GM12878 (cell line): ENCODE data around the gene MRPL34. TPM values are rescaled to one million over a fixed set of nuclear protein-coding genes. Genes with fewer than 3 reads are reported as not detected.

ENCODE experiments used
- ATAC-seq: fragments of 200-7000 bp; cut with Tn5 transposase; 3 replicates; pipeline ENCODE4 v1.9.1; 2020; ENCODE audit warnings: mild to moderate bottlenecking, moderate library complexity
- BruUV-seq: library from RNA; stranded (reverse); fragments of 400-500 nt; replicated peaks from 2 replicates; lab custom pipeline; 2021; lab: Mats Ljungman, UMichigan
- CTCF ChIA-PET: fragments of 300-600 bp; sonication (Branson Sonifier 250); formaldehyde crosslinking; extraction: SDS; loops from one replicate; lab custom pipeline; 2021; ENCODE audit warnings: inconsistent platforms; lab: Yijun Ruan, JAX
- POLR2A ChIA-PET: fragments of 350-600 bp; formaldehyde crosslinking; extraction: SDS; loops from one replicate; lab custom pipeline; 2021; ENCODE audit warnings: inconsistent platforms; lab: Charles Lee
- RAD21 ChIA-PET: fragments of 300-600 bp; sonication (Branson Sonifier 250); formaldehyde crosslinking; loops from one replicate; lab custom pipeline; 2023; ENCODE audit warnings: antibody characterized with exemption; ENCODE audit not compliant: unreplicated experiment; lab: Charles Lee
- SMC1A ChIA-PET: fragments of 300-600 bp; sonication (Branson Sonifier 250); formaldehyde crosslinking; loops from one replicate; lab custom pipeline; 2023; ENCODE audit not compliant: unreplicated experiment, uncharacterized antibody; lab: Charles Lee
- DNase-seq: peaks from one replicate; pipeline ENCODE4 v3.0.0-alpha.2; 2011; ENCODE audit warnings: low read depth, low spot score
- FAIRE-seq: peaks from 3 replicates; lab custom pipeline; 2011; peaks lifted over from hg19 to GRCh38; lab: Jason Lieb, UNC
- H2AFZ ChIP-seq: 2 replicates; pipeline ENCODE4 v1.6.0; 2011; ENCODE audit warnings: low read depth, low read length, control low read depth; ENCODE audit not compliant: control insufficient read depth
- H3K27ac ChIP-seq: 2 replicates; pipeline ENCODE4 v1.5.1; 2011; ENCODE audit warnings: control low read depth; ENCODE audit not compliant: control insufficient read depth, insufficient read depth
- H3K27me3 ChIP-seq, 2 experiments: replicated peaks in 1 of 2; 2 replicates each; pipeline versions ENCODE4 v1.6.0 to v1.6.1; 2011; ENCODE audit warnings: low read length in 1 of 2; ENCODE audit not compliant: control insufficient read depth in 2 of 2, insufficient read depth in 2 of 2
- H3K36me3 ChIP-seq, 2 experiments: 2 replicates each; pipeline ENCODE4 v1.5.1; 2011; ENCODE audit warnings: low read length in 1 of 2; ENCODE audit not compliant: control insufficient read depth in 2 of 2, insufficient read depth in 2 of 2
- H3K4me1 ChIP-seq: 2 replicates; pipeline ENCODE4 v1.6.1; 2011; ENCODE audit warnings: mild to moderate bottlenecking, low read length, moderate library complexity, mixed read lengths; ENCODE audit not compliant: control insufficient read depth, insufficient read depth
- H3K4me2 ChIP-seq: 2 replicates; pipeline ENCODE4 v1.6.0; 2011; ENCODE audit warnings: control low read depth; ENCODE audit not compliant: control insufficient read depth, insufficient read depth
- H3K4me3 ChIP-seq: fragments of 200-600 bp; sonication (generic); 2 replicates; pipeline ENCODE4 v1.5.1; 2016
- H3K79me2 ChIP-seq: 2 replicates; pipeline ENCODE4 v1.6.0; 2011; ENCODE audit warnings: low read length; ENCODE audit not compliant: control insufficient read depth, insufficient read depth
- H3K9ac ChIP-seq: 2 replicates; pipeline ENCODE4 v1.8.0; 2011; ENCODE audit warnings: low read length, control low read depth, mixed read lengths; ENCODE audit not compliant: control insufficient read depth, insufficient read depth
- H3K9me3 ChIP-seq: replicated peaks from 3 replicates; pipeline ENCODE4 v1.5.1; 2011; ENCODE audit warnings: mild to moderate bottlenecking, low read length; ENCODE audit not compliant: control insufficient read depth, insufficient read depth
- H4K20me1 ChIP-seq: 2 replicates; pipeline ENCODE4 v1.6.0; 2011; ENCODE audit not compliant: control insufficient read depth, insufficient read depth
- ATF7 ChIP-seq: fragments of 450-650 bp; IDR thresholded peaks from 2 replicates; pipeline ENCODE4 v1.6.1; 2016; ENCODE audit warnings: low read depth, mild to moderate bottlenecking
- BCL3 ChIP-seq: IDR thresholded peaks from 2 replicates; pipeline ENCODE4 v1.6.1; 2011; ENCODE audit warnings: borderline replicate concordance, low read depth, mild to moderate bottlenecking, moderate library complexity, low read length; ENCODE audit not compliant: insufficient read depth, poor library complexity, severe bottlenecking
- CBX3 ChIP-seq: fragments of 200-600 bp; sonication (generic); IDR thresholded peaks from 2 replicates; pipeline ENCODE4 v1.6.1; 2016; ENCODE audit warnings: low read depth, borderline replicate concordance
- CEBPZ ChIP-seq: fragments of 150-350 bp; IDR thresholded peaks from 2 replicates; pipeline ENCODE4 v1.6.1; 2016; ENCODE audit warnings: low read depth, low read length
- CHD4 ChIP-seq: fragments of 200-600 bp; sonication (generic); IDR thresholded peaks from 2 replicates; pipeline ENCODE4 v1.6.1; 2016; ENCODE audit warnings: mild to moderate bottlenecking
- LARP7 ChIP-seq: fragments of 450-650 bp; IDR thresholded peaks from 2 replicates; pipeline ENCODE4 v1.6.1; 2017; ENCODE audit warnings: mild to moderate bottlenecking
- MXI1 ChIP-seq: fragments of 150-350 bp; IDR thresholded peaks from 2 replicates; pipeline ENCODE4 v1.6.1; 2011; ENCODE audit warnings: low read depth, mild to moderate bottlenecking, inconsistent platforms, low read length, improper control_type of control experiment
- NFYB ChIP-seq: IDR thresholded peaks from 2 replicates; pipeline ENCODE4 v1.6.1; 2011; ENCODE audit warnings: low read depth, mild to moderate bottlenecking, low read length, improper control_type of control experiment, moderate library complexity; ENCODE audit not compliant: insufficient read depth
- RAD21 ChIP-seq: IDR thresholded peaks from 2 replicates; pipeline ENCODE4 v1.6.1; 2011; ENCODE audit warnings: mild to moderate bottlenecking, low read depth, low read length, moderate library complexity; ENCODE audit not compliant: insufficient read depth
- RFX5 ChIP-seq: IDR thresholded peaks from 2 replicates; pipeline ENCODE4 v1.6.1; 2011; ENCODE audit warnings: low read depth, low read length, improper control_type of control experiment
- SMAD5 ChIP-seq: IDR thresholded peaks from 2 replicates; pipeline ENCODE4 v1.6.1; 2016; ENCODE audit warnings: antibody characterized with exemption, low read depth
- SREBF2 ChIP-seq: IDR thresholded peaks from 2 replicates; pipeline ENCODE4 v1.6.1; 2012; ENCODE audit warnings: mild to moderate bottlenecking, low read length
- SRF ChIP-seq, 2 experiments: IDR thresholded peaks; 2 replicates each; pipeline ENCODE4 v1.6.1; 2011; ENCODE audit warnings: low read depth in 2 of 2, low read length in 2 of 2, mild to moderate bottlenecking in 1 of 2, moderate library complexity in 1 of 2
- WRNIP1 ChIP-seq: IDR thresholded peaks from 2 replicates; pipeline ENCODE4 v1.6.1; 2011; ENCODE audit warnings: low read depth, low read length, improper control_type of control experiment, borderline replicate concordance
- ZZZ3 ChIP-seq: IDR thresholded peaks from 2 replicates; pipeline ENCODE4 v1.6.1; 2011; ENCODE audit warnings: low read depth; ENCODE audit not compliant: control insufficient read depth, insufficient read length
- WGBS: methylation state at CpG from one replicate; pipeline ENCODE4 v1.1.6; 2016; ENCODE audit warnings: low lambda C conversion rate; ENCODE audit not compliant: insufficient replicate concordance, insufficient coverage; ENCODE audit errors: missing lambda C conversion rate; 5-methylcytosine and 5-hydroxymethylcytosine counted together
- in situ Hi-C: fragments of 300-500 bp; cut with MboI; formaldehyde crosslinking; loops from 9 replicates; pipeline ENCODE4 v1.14.3; 2018; ENCODE audit warnings: mixed read lengths
- intact Hi-C: fragments of 100-400 bp; cut with micrococcal nuclease; formaldehyde crosslinking; loops from one replicate; pipeline ENCODE4 v1.14.2; 2022; ENCODE audit not compliant: unreplicated experiment
- polyA plus RNA-seq, 11 experiments: library from polyadenylated mRNA; depleted of rRNA in 4 of 11; unstranded in 6 of 11; stranded (reverse) in 5 of 11; fragments of >200 nt; fragmentation: Nextera tagmentation in 4 of 11; fragmentation: Illumina TruSeq in 1 of 11; extraction: Ambion mirVana in 4 of 11; extraction: Trizol in 1 of 11; gene quantifications; 1 replicate in 1 of 11; 2 replicates in 10 of 11; pipeline versions ENCODE4 v1.2.1 to v1.2.3, GENCODE V29; 2011 to 2016; ENCODE audit warnings: inconsistent platforms in 2 of 11, missing spikeins in 2 of 11, low read depth in 1 of 11
- total RNA-seq, 4 experiments: library from RNA; depleted of rRNA in 3 of 4; stranded (reverse); fragments of >200 nt in 3 of 4; fragmentation: Illumina TruSeq in 1 of 4; extraction: Trizol in 1 of 4; gene quantifications; 2 replicates each; pipeline versions ENCODE4 v1.2.1 to v1.2.3, GENCODE V29; 2013 to 2021

MRPL34 gene
- total and polyA plus RNA-seq, 10 of the 15 experiments (the other 5 are each of a cell fraction or from before 2014, with no cell fraction given) = 8.6 to 198 (median 78.6) TPM

- in situ Hi-C loops (no loop called here), intact Hi-C loops (no loop called here)
- no peaks in the 10 kb centered on the region for H3K9me3 ChIP-seq
- no peaks in the 10 kb centered on the region for H3K27me3 ChIP-seq
- H3K27ac ChIP-seq = no peak overlapping the region
- no peaks in the 10 kb centered on the region for H4K20me1 ChIP-seq
- ChIA-PET SMC1A (no interaction called here), RAD21 (interaction anchor here (0.6 kb wide), 1 partner anchor 36 kb away, joined by 5 read pairs; the partner anchor contains the start of gene MRPL34), POLR2A (no interaction called here), CTCF (interaction anchor here (9.2 kb wide), 1 partner anchor 46 kb away, joined by 170 read pairs; no protein-coding TSS in a partner anchor)
- WGBS = 96% methylated on average over 7 of the region's 7 CpGs
- no peak overlapping the region for H2AFZ ChIP-seq
- H3K79me2 ChIP-seq = peaks cover 6% of the 10 kb centered on the region
- no peak overlapping the region for H3K4me2 ChIP-seq
- no peak overlapping the region for H3K9ac ChIP-seq
- DNase-seq = no peak
- TF ChIP-seq ZZZ3 (no peak), CHD4 (no peak), WRNIP1 (no peak), SMAD5 (no peak), ATF7 (no peak), MXI1 (no peak), RAD21 (no peak), SREBF2 (no peak), LARP7 (no peak), CEBPZ (no peak), SRF (IDR thresholded peaks at IDR 0.05; ENCODE audit: low read depth in 2 of 2, low read length in 2 of 2) (no peak), RFX5 (no peak), CBX3 (no peak), NFYB (no peak), BCL3 (no peak)
- no TSS peak for BruUV-seq
- no peak overlapping the region for H3K4me3 ChIP-seq
- ATAC-seq = no peak
- no peaks in the 10 kb centered on the region; a peak in 2 of 4 replicates for H3K36me3 ChIP-seq
- peaks cover 15% of the 10 kb centered on the region for H3K4me1 ChIP-seq
- FAIRE-seq = no peak
Observed at GRCh38 chr19:17341845-17342244, 36.2 kb downstream of the MRPL34 start.
